Glomerular endothelial cell (primary cell): ENCODE measurements around the gene TDRD6. TPM values are rescaled to one million over a fixed set of nuclear protein-coding genes. Genes with fewer than 3 reads are reported as not detected.
"Not testable (repeated sequence)": the region's sequence is repeated elsewhere in the genome, so short reads cannot be mapped to it uniquely, and the experiment has no call there.

Experiments used
- DNase-seq: peaks from one replicate; pipeline ENCODE4 v3.0.0-alpha.2; 2011; ENCODE audit warnings: low read depth, low spot score; ENCODE audit errors: extremely low read depth
- total RNA-seq: library from RNA; depleted of rRNA; stranded (reverse); fragments of >200 nt; gene quantifications from 2 replicates; pipeline ENCODE4 v1.2.3, GENCODE V29; 2015

TDRD6 gene
- 0.12 TPM in 1 of 2 replicates, not detected in the other for total RNA-seq

GRCh38 chr6:46687619-46688097 is at the start of gene TDRD6:
Gene TDRD6, plus strand, starts transcription at chr6:46687885. Its CDS starts 244 bp downstream, at chr6:46688129.
- DNase-seq = no peak

GRCh38 chr6:46637933-46638332 is 49.8 kb upstream of the TDRD6 start:
- no peak for DNase-seq

- DNase-seq = no peak
Observed at GRCh38 chr6:46638650-46639049, 49.0 kb upstream of the TDRD6 start.

- DNase-seq = no peak
Observed at GRCh38 chr6:46642928-46643751, 44.5 kb upstream of the TDRD6 start.

- no peak for DNase-seq
Observed at GRCh38 chr6:46645265-46645664, 42.4 kb upstream of the TDRD6 start.

GRCh38 chr6:46648108-46648507 is 39.6 kb upstream of the TDRD6 start:
- not testable (repeated sequence) for DNase-seq

GRCh38 chr6:46648869-46649492 is 38.7 kb upstream of the TDRD6 start:
- no peak for DNase-seq

- no peak for DNase-seq
Observed at GRCh38 chr6:46651006-46651405, 36.7 kb upstream of the TDRD6 start.

GRCh38 chr6:46651816-46652215 is 35.9 kb upstream of the TDRD6 start:
- DNase-seq = no peak

GRCh38 chr6:46652232-46652602 is 35.5 kb upstream of the TDRD6 start:
- no peak for DNase-seq

- DNase-seq = no peak
Observed at GRCh38 chr6:46652603-46653438, 34.9 kb upstream of the TDRD6 start, which contains the start of the genes CYP39A1 and SLC25A27. Gene CYP39A1, minus strand, starts transcription at chr6:46652818. Its CDS starts 236 bp downstream, at chr6:46652582. Gene SLC25A27, plus strand, starts transcription at chr6:46652975. Its CDS starts 218 bp downstream, at chr6:46653193.

- DNase-seq = no peak
Observed at GRCh38 chr6:46653439-46654195, 34.1 kb upstream of the TDRD6 start.

GRCh38 chr6:46655803-46656202 is 31.9 kb upstream of the TDRD6 start:
- no peak for DNase-seq

- no peak for DNase-seq
Observed at GRCh38 chr6:46657642-46658041, 30.0 kb upstream of the TDRD6 start.

- DNase-seq = no peak
Observed at GRCh38 chr6:46661483-46661882, 26.2 kb upstream of the TDRD6 start.

GRCh38 chr6:46667377-46667776 is 20.3 kb upstream of the TDRD6 start:
- DNase-seq = no peak

GRCh38 chr6:46674410-46674809 is 13.3 kb upstream of the TDRD6 start:
- DNase-seq = no peak

- no peak for DNase-seq
Observed at GRCh38 chr6:46676604-46677313, 10.9 kb upstream of the TDRD6 start.

GRCh38 chr6:46677314-46677654 is 10.4 kb upstream of the TDRD6 start:
- no peak for DNase-seq

GRCh38 chr6:46684771-46685170 is 2.9 kb upstream of the TDRD6 start:
- DNase-seq = no peak
